A549 (cell line): ENCODE results near the gene ARG2. TPM values are rescaled to one million over a fixed set of nuclear protein-coding genes. Genes with fewer than 3 reads are reported as not detected.

Experiments used
- ATAC-seq, 2 experiments: fragments of 200-7000 bp in 1 of 2; fragments of >200 bp in 1 of 2; cut with Nextera tagmentation in 1 of 2; cut with Tn5 transposase in 1 of 2; 3 replicates each; pipeline versions ENCODE4 v1.8.0 to v1.9.1; 2018 to 2020; ENCODE audit warnings: mild to moderate bottlenecking in 1 of 2, moderate library complexity in 1 of 2
- CTCF ChIA-PET: fragments of 300-600 bp; sonication (Branson Sonifier 250); formaldehyde crosslinking; extraction: SDS; loops from one replicate; lab custom pipeline; 2021; ENCODE audit warnings: antibody characterized with exemption, inconsistent platforms; lab: Yijun Ruan, JAX
- POLR2A ChIA-PET: fragments of 350-600 bp; formaldehyde crosslinking; extraction: SDS; loops from one replicate; lab custom pipeline; 2021; ENCODE audit warnings: antibody characterized with exemption, inconsistent platforms; lab: Yijun Ruan, JAX
- DNase-seq, 2 experiments: peaks; one replicate each; pipeline versions ENCODE4 v3.0.0 to v3.0.0-alpha.2; 2011 to 2016; ENCODE audit warnings: low read depth in 1 of 2, low spot score in 1 of 2
- FAIRE-seq: peaks from 2 replicates; lab custom pipeline; 2011; peaks lifted over from hg19 to GRCh38; lab: Jason Lieb, UNC
- H3K27ac ChIP-seq, 2 experiments: fragments of >200 bp; sonication (Bioruptor Twin); formaldehyde crosslinking; 3 replicates each; pipeline ENCODE4 v1.5.1; 2016 to 2017
- H3K4me1 ChIP-seq: fragments of >200 bp; sonication (Bioruptor Twin); formaldehyde crosslinking; 3 replicates; pipeline ENCODE4 v1.6.1; 2016
- H3K4me2 ChIP-seq: fragments of >200 bp; sonication (Bioruptor Twin); formaldehyde crosslinking; 3 replicates; pipeline ENCODE4 v1.6.1; 2016
- H3K4me3 ChIP-seq: fragments of >200 bp; sonication (Bioruptor Twin); formaldehyde crosslinking; 3 replicates; pipeline ENCODE4 v1.5.1; 2016
- H3K9me3 ChIP-seq: fragments of >200 bp; sonication (Bioruptor Twin); formaldehyde crosslinking; 3 replicates; pipeline ENCODE4 v1.6.1; 2016
- ATOH8 ChIP-seq: fragments of 250-450 bp; sonication (Bioruptor Pico); IDR thresholded peaks from 2 replicates; pipeline ENCODE4 v1.5.0; 2020; ENCODE audit warnings: low read depth, mild to moderate bottlenecking, moderate library complexity
- CBX2 ChIP-seq: fragments of 200-600 bp; sonication (generic); IDR thresholded peaks from 2 replicates; pipeline ENCODE4 v1.6.1; 2016; ENCODE audit warnings: low read depth, mild to moderate bottlenecking, borderline replicate concordance
- CHD2 ChIP-seq: fragments of 150-350 bp; IDR thresholded peaks from 2 replicates; pipeline ENCODE4 v1.6.1; 2014; ENCODE audit warnings: low read length; ENCODE audit not compliant: partially characterized antibody
- E2F6 ChIP-seq: IDR thresholded peaks from 2 replicates; pipeline ENCODE4 v1.6.1; 2012; ENCODE audit warnings: low read depth, borderline replicate concordance
- EP300 ChIP-seq, 2 experiments: fragments of >200 bp; sonication (Bioruptor Twin); formaldehyde crosslinking; IDR thresholded peaks; 2 replicates in 1 of 2; 3 replicates in 1 of 2; pipeline ENCODE4 v1.6.1; 2016 to 2017
- ESRRA ChIP-seq: fragments of 150-350 bp; IDR thresholded peaks from 2 replicates; pipeline ENCODE4 v1.6.1; 2014; ENCODE audit warnings: mild to moderate bottlenecking, low read length, borderline replicate concordance
- FOXS1 ChIP-seq: fragments of 250-450 bp; sonication (Bioruptor Pico); IDR thresholded peaks from 2 replicates; pipeline ENCODE4 v1.5.0; 2020; ENCODE audit warnings: mild to moderate bottlenecking, moderate library complexity
- HES2 ChIP-seq: fragments of >200 bp; sonication (Bioruptor Twin); formaldehyde crosslinking; IDR thresholded peaks from 2 replicates; pipeline ENCODE4 v1.6.1; 2016
- HEYL ChIP-seq: fragments of 250-450 bp; sonication (Bioruptor Pico); IDR thresholded peaks from 2 replicates; pipeline ENCODE4 v1.8.0; 2021; ENCODE audit warnings: mild to moderate bottlenecking, moderate library complexity
- HOXB5 ChIP-seq: fragments of 250-450 bp; sonication (Bioruptor Pico); IDR thresholded peaks from 2 replicates; pipeline ENCODE4 v1.5.0; 2020; ENCODE audit warnings: mild to moderate bottlenecking, moderate library complexity
- KDM1A ChIP-seq: fragments of 200-600 bp; sonication (generic); IDR thresholded peaks from 2 replicates; pipeline ENCODE4 v1.6.1; 2016; ENCODE audit warnings: low read depth, mild to moderate bottlenecking
- KDM5A ChIP-seq: fragments of 200-600 bp; sonication (generic); IDR thresholded peaks from 2 replicates; pipeline ENCODE4 v1.6.1; 2016; ENCODE audit warnings: antibody characterized with exemption, mild to moderate bottlenecking
- MAFK ChIP-seq: fragments of 450-650 bp; IDR thresholded peaks from 2 replicates; pipeline ENCODE4 v1.6.1; 2014; ENCODE audit not compliant: partially characterized antibody
- MAX ChIP-seq: IDR thresholded peaks from 2 replicates; pipeline ENCODE4 v1.6.1; 2012
- NFE2L2 ChIP-seq: fragments of 150-350 bp; conservative IDR thresholded peaks from 2 replicates; pipeline ENCODE4 v1.6.1; 2014; ENCODE audit warnings: low read length
- PHF8 ChIP-seq: fragments of 200-600 bp; sonication (generic); IDR thresholded peaks from 2 replicates; pipeline ENCODE4 v1.6.1; 2016; ENCODE audit warnings: low read depth, mild to moderate bottlenecking, antibody characterized with exemption, moderate library complexity, borderline replicate concordance
- POLR2A ChIP-seq: IDR thresholded peaks from 2 replicates; pipeline ENCODE4 v1.6.1; 2012; ENCODE audit warnings: mild to moderate bottlenecking, low read length
- RAD21 ChIP-seq, 2 experiments: fragments of >200 bp in 1 of 2; sonication (Bioruptor Twin) in 1 of 2; formaldehyde crosslinking in 1 of 2; IDR thresholded peaks in 1 of 2; conservative IDR thresholded peaks in 1 of 2; 2 replicates in 1 of 2; 3 replicates in 1 of 2; pipeline ENCODE4 v1.6.1; 2012 to 2018; ENCODE audit warnings: inconsistent platforms in 1 of 2
- REST ChIP-seq: fragments of 200-600 bp; sonication (generic); IDR thresholded peaks from 2 replicates; pipeline ENCODE4 v1.6.1; 2016; ENCODE audit warnings: antibody characterized with exemption, mild to moderate bottlenecking, moderate library complexity
- ZFP36 ChIP-seq: fragments of 450-650 bp; IDR thresholded peaks from 2 replicates; pipeline ENCODE4 v1.6.1; 2014; ENCODE audit warnings: borderline replicate concordance; ENCODE audit not compliant: partially characterized antibody
- ZNF302 ChIP-seq: fragments of 250-450 bp; sonication (Bioruptor Pico); IDR thresholded peaks from 2 replicates; pipeline ENCODE4 v1.9.0; 2021; ENCODE audit warnings: inconsistent platforms, mild to moderate bottlenecking, moderate library complexity
- WGBS: methylation state at CpG from one replicate; pipeline ENCODE4 v1.1.6; 2017; ENCODE audit errors: missing lambda C conversion rate; 5-methylcytosine and 5-hydroxymethylcytosine counted together
- polyA plus RNA-seq, 4 experiments: library from polyadenylated mRNA; depleted of rRNA in 3 of 4; stranded (reverse); fragments of >200 nt; fragmentation: RNase III in 1 of 4; extraction: RNeasy Plus Mini Kit Qiagen cat#74134 plus additional on column Dnase treatment in 1 of 4; gene quantifications; 2 replicates in 3 of 4; 3 replicates in 1 of 4; pipeline ENCODE4 v1.2.3, GENCODE V29; 2011 to 2017

ARG2 gene
- polyA plus RNA-seq, 2 of the 4 experiments (the other 2 are of a cell fraction) = 1.8 to 2.5 TPM

- DNase-seq (no peak), FAIRE-seq (no peak)
- POLR2A ChIA-PET = interaction anchor here (0.7 kb wide), 1 partner anchor 34 kb away, joined by 3 read pairs; no protein-coding TSS in a partner anchor
- TF ChIP-seq FOXS1 (CRISPR knock-in tag) = no peak
- no peak for TF ChIP-seq ATOH8
- no peak for TF ChIP-seq REST
- no peak for TF ChIP-seq ESRRA
- TF ChIP-seq KDM5A = no peak
- TF ChIP-seq MAFK = no peak
- TF ChIP-seq E2F6 = no peak
- no peak for TF ChIP-seq NFE2L2
- TF ChIP-seq CHD2 = no peak
- TF ChIP-seq, all 56 proteins: peak for 0
- Histone ChIP-seq H3K27ac (no peak overlapping the region), H3K4me2 (no peak overlapping the region), H3K4me3 (no peak overlapping the region), H3K4me1 (peaks cover 9% of the 10 kb centered on the region; the same call in 2 of the 3 replicates), H3K9me3 (no peaks in the 10 kb centered on the region)
- ATAC-seq = no peak
- CTCF ChIA-PET = interaction anchor here (1.0 to 20.0 kb wide), 8 partner anchors 14 to 241 kb away, joined by 3 to 243 read pairs (median 10); partner anchors contain the start of gene ARG2
These were observed 48.8 kb downstream of the ARG2 start for GRCh38 chr14:67668559-67668958.

GRCh38 chr14:67673451-67673850, 53.7 kb downstream of the ARG2 start:
- ChIA-PET POLR2A (interaction anchor here (2.6 to 3.3 kb wide), 2 partner anchors 22 to 31 kb away, joined by 17 to 21 read pairs; partner anchors contain the start of gene RDH11), CTCF (interaction anchor here (0.7 to 20.0 kb wide), 11 partner anchors 14 to 247 kb away, joined by 4 to 243 read pairs (median 7); partner anchors contain the start of gene RDH11)
- TF ChIP-seq NFE2L2 = no peak
- TF ChIP-seq HEYL = no peak
- TF ChIP-seq MAX = no peak
- no peak for TF ChIP-seq KDM5A
- TF ChIP-seq KDM1A = no peak
- no peak for TF ChIP-seq HES2
- TF ChIP-seq ZNF302 = no peak
- no peak for TF ChIP-seq RAD21 (conservative IDR thresholded peaks at IDR 0.05 in 1 of 2, IDR thresholded peaks at IDR 0.05 in 1 of 2)
- no peak for TF ChIP-seq EP300 (IDR thresholded peaks at IDR 0.05)
- no peak for TF ChIP-seq ZFP36
- Histone ChIP-seq H3K4me1 (peaks cover 26% of the 10 kb centered on the region; the same call in 2 of the 3 replicates), H3K4me2 (peak overlapping the region; percentile 96), H3K27ac (peak overlapping the region; percentile 96 to 99; a peak in 4 of 6 replicates), H3K4me3 (peak overlapping the region; percentile 97), H3K9me3 (no peaks in the 10 kb centered on the region)
- WGBS = 30% methylated on average over 5 of the region's 5 CpGs
- no peak for ATAC-seq
- FAIRE-seq = no peak
- DNase-seq = no peak

- 1% methylated on average over 11 of the region's 25 CpGs for WGBS
These were observed 54.4 kb downstream of the ARG2 start for GRCh38 chr14:67674139-67674479.

More at GRCh38 chr14:67674139-67674479, 54.4 kb downstream of the ARG2 start:
- ChIA-PET POLR2A (interaction anchor here (2.6 to 3.3 kb wide), 2 partner anchors 21 to 30 kb away, joined by 17 to 21 read pairs; partner anchors contain the start of gene RDH11), CTCF (interaction anchor here (0.6 to 20.0 kb wide), 12 partner anchors 14 to 247 kb away, joined by 3 to 243 read pairs (median 7); partner anchors contain the start of gene RDH11)
- ATAC-seq (peak; percentile 88 to 91), DNase-seq (peak; percentile 72 to 80), FAIRE-seq (no peak)
- H3K9me3 ChIP-seq = no peaks in the 10 kb centered on the region
- TF ChIP-seq HES2 = no peak
- TF ChIP-seq CBX2 = no peak
- TF ChIP-seq POLR2A = peak; percentile 71
- 0 out of 2 replicates have a peak, but pooled peaks have one; percentile 18 for TF ChIP-seq HOXB5 (CRISPR knock-in tag)
- TF ChIP-seq PHF8 = peak; percentile 98; the same call in 1 of the 2 replicates
- H3K27ac ChIP-seq = peak overlapping the region; percentile 96 to 99
- H3K4me1 ChIP-seq = peaks cover 26% of the 10 kb centered on the region; the same call in 2 of the 3 replicates
- peak overlapping the region; percentile 96 for H3K4me2 ChIP-seq
- H3K4me3 ChIP-seq = peak overlapping the region; percentile 97
